A549 (cell line): Measurements from ENCODE around the gene GDF9.

Experiments used
- CTCF ChIP-seq: fragments of >200 bp; sonication (Bioruptor Twin); formaldehyde crosslinking; IDR thresholded peaks from 3 replicates; pipeline ENCODE4 v1.5.1; 2016
- E2F6 ChIP-seq: IDR thresholded peaks from 2 replicates; pipeline ENCODE4 v1.6.1; 2012; ENCODE audit warnings: low read depth, borderline replicate concordance
- ELK1 ChIP-seq: fragments of 150-350 bp; IDR thresholded peaks from 2 replicates; pipeline ENCODE4 v1.6.1; 2014; ENCODE audit warnings: low read depth, mild to moderate bottlenecking, low read length
- ESRRA ChIP-seq: fragments of 150-350 bp; IDR thresholded peaks from 2 replicates; pipeline ENCODE4 v1.6.1; 2014; ENCODE audit warnings: mild to moderate bottlenecking, low read length, borderline replicate concordance
- GATA3 ChIP-seq: IDR thresholded peaks from 2 replicates; pipeline ENCODE4 v1.6.1; 2012; ENCODE audit warnings: borderline replicate concordance
- HDAC2 ChIP-seq: fragments of 200-600 bp; sonication (generic); IDR thresholded peaks from 2 replicates; pipeline ENCODE4 v1.6.1; 2016
- HMGXB4 ChIP-seq: fragments of 250-450 bp; sonication (Bioruptor Pico); IDR thresholded peaks from 2 replicates; pipeline ENCODE4 v1.5.0; 2021; ENCODE audit warnings: mild to moderate bottlenecking, moderate library complexity, borderline replicate concordance
- JUN ChIP-seq, 2 experiments: fragments of >200 bp; sonication (Bioruptor Twin); formaldehyde crosslinking; IDR thresholded peaks; 2 replicates in 1 of 2; 3 replicates in 1 of 2; pipeline ENCODE4 v1.6.1; 2016 to 2017
- JUNB ChIP-seq: fragments of >200 bp; sonication (Bioruptor Twin); formaldehyde crosslinking; IDR thresholded peaks from 2 replicates; pipeline ENCODE4 v1.6.1; 2016
- KDM1A ChIP-seq: fragments of 200-600 bp; sonication (generic); IDR thresholded peaks from 2 replicates; pipeline ENCODE4 v1.6.1; 2016; ENCODE audit warnings: low read depth, mild to moderate bottlenecking
- POLR2A ChIP-seq: IDR thresholded peaks from 2 replicates; pipeline ENCODE4 v1.6.1; 2012; ENCODE audit warnings: mild to moderate bottlenecking, low read length

GRCh38 chr5:132825834-132826391, 40.4 kb downstream of the GDF9 start:
- no peak for TF ChIP-seq JUNB
- TF ChIP-seq POLR2A, result no peak
- no peak for TF ChIP-seq GATA3
- TF ChIP-seq CTCF, result no peak
- no peak for TF ChIP-seq HMGXB4 (CRISPR knock-in tag)
- TF ChIP-seq ESRRA, result no peak
- no peak for TF ChIP-seq KDM1A
- no peak for TF ChIP-seq HDAC2
- no peak for TF ChIP-seq ELK1
- TF ChIP-seq JUN (IDR thresholded peaks at IDR 0.05), result no peak
- no peak for TF ChIP-seq E2F6
